ENCODE data around the gene IL17RA.

Gene IL17RA

DNA sequence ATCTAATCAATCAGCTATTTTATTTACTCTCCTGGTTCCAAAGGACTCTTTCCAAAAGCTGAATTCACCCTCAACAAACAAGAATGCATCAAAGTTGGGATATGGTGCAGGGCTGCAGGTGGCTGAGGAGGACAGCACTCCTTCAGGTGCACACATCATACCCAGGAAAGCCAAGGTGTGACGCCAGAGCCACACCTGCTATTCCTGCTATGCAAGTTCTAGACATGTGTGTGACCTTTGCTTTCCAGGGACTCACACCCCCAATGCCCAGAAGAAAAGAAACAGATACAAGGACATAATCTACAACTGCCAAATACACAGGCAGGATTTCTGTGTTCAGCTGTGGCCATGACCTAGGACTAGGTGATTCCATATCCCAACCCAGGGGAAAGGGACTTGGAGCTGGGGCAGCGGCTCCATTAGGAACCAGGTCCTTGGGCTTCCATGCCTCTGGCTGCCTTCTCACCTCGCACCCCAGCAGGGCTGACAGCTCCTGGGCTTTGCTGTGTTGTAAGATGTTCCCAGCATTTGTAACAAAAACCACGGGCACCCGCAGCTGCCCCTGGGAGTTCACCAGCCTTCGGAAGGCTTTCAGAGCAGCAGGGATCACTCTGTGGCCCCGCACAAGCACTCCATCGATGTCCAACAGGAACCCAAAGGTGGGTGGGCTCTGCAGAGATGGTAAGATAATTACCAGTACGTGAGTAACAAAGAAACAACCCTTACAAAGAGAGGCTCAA is 64.4 kb downstream of the IL17RA start:
- in situ Hi-C loops (cut with MboI; ENCODE audit: low sequenced_read_pairs): no loop called here

DNA sequence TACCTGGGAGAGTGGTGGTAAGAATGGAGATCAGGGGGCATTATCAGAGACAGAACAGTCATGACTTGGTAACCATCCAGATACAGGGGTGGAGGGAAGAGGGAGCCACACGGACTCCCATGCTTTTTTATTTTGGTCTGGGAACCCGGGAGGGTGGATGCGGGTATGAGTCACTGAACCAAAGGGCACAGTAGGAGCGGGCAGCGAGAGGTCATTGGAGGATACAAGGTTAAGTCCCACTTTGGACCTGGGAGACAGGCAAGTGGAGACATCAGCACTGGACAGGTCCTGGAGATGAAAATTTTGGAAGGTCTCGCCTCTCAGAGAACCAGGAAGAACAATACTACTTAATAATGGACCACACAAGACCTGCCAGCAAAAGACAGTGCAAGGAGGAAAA is 67.5 kb downstream of the IL17RA start:
- in situ Hi-C loops (cut with MboI; ENCODE audit: low sequenced_read_pairs): no loop called here

DNA sequence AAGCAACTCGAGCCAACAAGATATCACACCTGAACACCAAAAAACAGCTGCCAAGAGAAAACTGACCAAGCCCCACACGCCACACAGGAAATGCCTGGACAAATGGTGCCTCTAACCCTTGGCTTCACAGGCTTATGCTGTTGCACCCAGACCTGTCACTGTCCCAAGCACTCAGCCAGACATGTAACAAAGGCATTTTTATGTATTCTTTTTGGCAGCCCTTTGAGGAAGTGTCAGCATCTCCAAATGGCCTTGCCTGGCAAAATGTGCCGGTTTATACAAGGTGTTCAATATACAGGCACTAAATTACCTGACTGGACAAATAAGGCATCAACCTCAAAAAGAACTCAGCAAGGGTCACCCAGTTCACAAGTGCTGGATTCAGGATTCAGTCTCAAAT is 68.2 kb downstream of the IL17RA start:
- in situ Hi-C loops (cut with MboI; ENCODE audit: low sequenced_read_pairs): no loop called here

DNA sequence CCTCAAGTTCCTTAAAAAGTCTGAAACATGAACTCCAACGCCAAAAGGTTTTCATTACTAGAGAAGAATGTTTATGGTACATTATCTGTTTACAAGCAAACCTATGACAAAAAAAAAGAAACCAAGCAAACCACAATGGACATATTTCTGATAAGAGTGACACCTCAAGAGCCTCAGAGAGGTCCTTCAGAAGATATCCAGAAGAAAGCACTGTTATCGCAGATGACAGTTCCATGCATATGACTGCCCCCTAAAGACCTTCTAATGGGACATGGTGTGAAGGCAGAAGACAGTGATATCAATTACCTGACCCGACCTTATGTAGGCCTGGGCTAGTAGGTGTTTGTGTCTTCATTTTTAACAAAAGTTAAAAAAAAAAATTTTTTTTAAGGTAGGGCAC is 71.1 kb downstream of the IL17RA start:
- in situ Hi-C loops (cut with MboI; ENCODE audit: low sequenced_read_pairs): loop anchor here (5.0 kb wide), 1 partner anchor 49 kb away; no protein-coding TSS in a partner anchor

DNA sequence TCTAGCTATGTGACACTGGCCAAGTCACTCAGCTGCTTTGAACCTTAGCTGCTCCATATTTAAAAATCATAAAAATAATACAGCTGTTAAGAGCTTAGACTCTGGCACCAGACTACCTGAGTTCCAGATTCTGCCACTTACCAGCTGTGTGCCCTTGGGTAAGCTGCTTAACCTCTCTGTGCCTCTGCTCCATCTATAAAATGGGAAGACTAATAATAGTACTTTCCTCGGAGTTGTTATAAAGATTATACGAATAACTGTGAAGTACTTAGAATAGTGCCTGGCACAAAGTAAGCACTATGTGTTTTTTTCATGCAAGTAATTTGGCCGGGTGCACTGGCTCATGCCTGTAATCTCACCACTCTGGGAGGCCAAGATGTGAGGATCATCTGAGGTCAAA is 72.9 kb downstream of the IL17RA start:
- in situ Hi-C loops (cut with MboI; ENCODE audit: low sequenced_read_pairs): loop anchor here (5.0 kb wide), 1 partner anchor 50 kb away; no protein-coding TSS in a partner anchor

DNA sequence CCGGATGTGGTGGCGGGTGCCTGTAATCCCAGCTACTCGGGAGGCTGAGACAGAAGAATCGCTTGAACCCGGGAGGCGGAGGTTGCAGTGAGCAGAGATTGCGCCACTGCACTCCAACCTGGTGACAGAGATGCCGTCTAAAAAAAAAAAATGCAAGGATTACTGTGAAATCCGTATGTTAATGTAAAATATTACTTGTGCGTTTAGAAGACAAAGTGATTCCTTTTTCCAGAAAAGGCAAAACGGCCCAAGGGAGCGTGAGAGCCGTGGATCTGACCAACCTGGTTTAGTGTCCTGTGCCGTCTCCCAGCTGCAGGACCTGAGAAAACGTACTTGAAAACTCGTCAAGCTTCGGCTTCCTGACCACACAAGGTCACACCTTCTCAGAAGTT is 73.4 kb downstream of the IL17RA start:
- in situ Hi-C loops (cut with MboI; ENCODE audit: low sequenced_read_pairs): loop anchor here (5.0 kb wide), 1 partner anchor 51 kb away; no protein-coding TSS in a partner anchor

DNA sequence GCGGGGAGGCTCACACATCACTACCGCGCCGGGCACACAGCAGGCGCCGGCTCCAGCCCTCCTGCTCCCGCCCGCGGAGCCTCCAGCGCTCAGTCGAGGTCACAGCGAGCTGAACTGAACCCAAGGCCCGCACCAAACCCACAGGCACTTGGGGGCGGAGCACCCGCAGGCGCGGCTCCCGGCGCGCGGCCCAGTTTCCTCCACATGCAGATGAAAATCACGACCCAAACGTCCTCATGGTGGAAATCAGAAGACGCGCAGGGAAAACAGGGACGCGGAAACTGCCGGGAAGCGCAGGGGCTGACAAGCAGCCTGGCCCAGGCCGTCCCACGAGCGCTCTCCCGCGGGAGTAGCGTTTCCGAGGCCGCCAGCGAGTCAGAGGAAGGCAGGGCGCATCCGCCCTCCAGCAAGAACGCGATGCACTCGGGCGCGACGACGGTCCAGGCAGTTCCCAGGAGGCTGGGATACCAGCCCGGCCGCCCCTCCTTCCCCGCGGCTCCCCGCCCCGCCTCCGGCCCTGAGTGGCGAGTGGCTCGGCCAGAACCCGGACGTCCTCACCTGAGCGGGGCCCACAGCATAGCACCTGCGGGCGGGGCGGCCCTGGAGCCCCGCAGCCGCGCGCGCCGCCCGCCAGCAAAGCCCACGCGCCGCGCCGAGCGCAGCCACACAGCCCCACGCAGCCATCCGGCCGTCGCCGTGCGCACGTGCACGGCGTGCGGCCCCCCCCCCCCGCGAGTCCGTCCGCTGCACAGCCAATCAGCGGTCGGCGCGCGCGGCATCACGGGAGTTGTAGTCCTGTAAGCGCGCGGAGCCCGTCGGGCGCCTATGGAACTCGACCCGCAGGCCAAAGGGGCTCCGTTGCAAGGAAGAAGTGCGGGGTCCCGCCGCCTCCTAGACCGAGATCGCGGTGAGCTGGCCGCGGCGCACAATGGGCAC is 74.0 kb downstream of the IL17RA start, which contains the start of gene HDHD5:
Gene HDHD5, minus strand, starts transcription at position 710 of the 936 bp plus-strand sequence. Its CDS starts 26 bp downstream, at position 684.
- in situ Hi-C loops (cut with MboI; ENCODE audit: low sequenced_read_pairs): loop anchor here (5.0 kb wide), 1 partner anchor 52 kb away; no protein-coding TSS in a partner anchor

DNA sequence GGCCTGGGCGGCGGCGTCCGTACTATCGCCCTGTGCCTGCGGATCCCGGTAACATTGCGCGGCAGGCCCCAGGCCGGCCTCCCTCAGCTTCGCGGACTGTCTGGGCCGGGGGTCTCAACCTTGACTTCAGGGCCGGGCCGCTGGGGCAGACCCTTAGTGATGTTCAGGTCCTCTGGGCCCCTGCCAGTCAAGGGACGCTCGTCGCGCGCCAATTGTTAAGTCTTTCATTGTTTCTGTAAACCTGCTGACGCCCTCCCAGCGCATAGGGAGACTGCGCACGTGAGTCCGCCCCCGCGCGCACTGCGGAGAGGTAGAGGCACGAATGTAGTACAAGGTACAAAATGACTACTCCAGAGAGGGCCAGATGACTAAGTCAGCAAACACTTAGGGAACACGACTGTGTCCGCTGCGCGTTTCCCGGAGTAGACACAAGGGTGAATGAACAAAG is 74.7 kb downstream of the IL17RA start:
- in situ Hi-C loops (cut with MboI; ENCODE audit: low sequenced_read_pairs): loop anchor here (5.0 kb wide), 1 partner anchor 52 kb away; no protein-coding TSS in a partner anchor

DNA sequence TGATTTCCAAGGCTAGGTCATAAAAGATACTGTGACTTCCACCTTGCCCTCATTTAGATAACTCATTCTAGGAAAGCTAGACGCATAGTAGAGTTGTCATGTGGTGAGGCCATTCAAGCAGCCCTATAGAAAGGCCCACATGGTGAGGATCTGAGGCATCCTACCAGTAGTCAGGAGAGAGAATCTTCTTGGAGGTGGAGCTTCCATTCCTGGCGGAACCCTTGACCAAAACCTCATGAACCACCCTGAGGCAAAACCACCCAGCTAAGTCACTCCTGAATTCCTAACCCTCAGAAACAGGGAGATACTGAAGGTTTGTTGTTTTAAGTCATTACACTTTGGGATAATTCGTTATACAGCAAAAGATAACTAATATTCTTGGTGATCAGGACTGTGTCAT is 77.2 kb downstream of the IL17RA start:
- in situ Hi-C loops (cut with MboI; ENCODE audit: low sequenced_read_pairs): no loop called here

DNA sequence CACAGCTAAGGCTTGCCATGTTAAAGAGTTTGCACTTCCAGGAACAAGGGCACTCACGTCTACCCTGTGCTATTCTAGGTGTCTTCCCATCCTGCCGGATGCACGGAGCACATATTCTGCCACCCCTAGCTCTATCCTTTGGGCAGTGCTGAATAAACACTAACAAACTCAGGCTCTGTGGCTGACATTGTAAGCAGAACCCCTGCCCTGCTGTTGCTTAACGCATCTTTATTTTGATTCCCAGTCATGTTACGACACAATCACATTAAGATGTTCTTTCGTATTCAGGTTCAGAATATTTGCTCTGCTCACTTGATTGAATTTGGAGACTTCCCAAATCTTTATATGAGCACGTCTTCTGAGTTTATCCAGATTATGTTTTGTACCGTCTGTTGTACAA is 77.9 kb downstream of the IL17RA start:
- in situ Hi-C loops (cut with MboI; ENCODE audit: low sequenced_read_pairs): no loop called here

DNA sequence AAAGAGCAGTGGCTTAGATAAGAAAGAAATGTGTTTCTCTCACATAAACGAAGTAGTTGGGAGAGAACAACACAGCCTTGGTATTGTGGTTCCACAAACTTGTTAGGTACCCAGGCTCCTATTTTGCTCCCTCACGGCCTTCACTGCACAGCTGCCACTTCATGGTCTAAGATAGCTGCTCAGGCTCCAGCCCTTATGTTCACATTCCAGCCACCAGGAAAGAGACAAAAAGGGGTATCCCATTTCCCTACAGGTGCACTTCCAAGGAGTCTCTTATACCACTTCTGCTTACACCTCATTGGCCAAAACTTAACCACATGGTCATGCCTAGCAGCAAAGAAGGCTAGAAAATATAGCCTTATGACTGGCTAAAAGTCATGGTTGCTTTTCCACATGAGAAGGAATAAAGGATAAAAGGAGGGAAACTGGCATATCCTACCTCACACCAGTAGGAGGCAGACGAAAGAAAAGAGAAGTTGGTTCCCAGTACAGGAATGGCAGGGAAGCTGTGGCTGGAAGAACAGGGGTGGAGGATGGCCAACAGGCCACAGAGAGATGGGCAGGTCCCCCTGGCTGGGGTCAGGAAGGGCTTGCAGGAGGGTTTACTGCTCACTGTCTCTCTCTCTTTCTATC is 79.7 kb downstream of the IL17RA start:
- in situ Hi-C loops (cut with MboI; ENCODE audit: low sequenced_read_pairs): no loop called here

Measured in HL-60/S4 treated with phorbol 12-myristate 13-acetate at 8.2 ng/mL for 4 days and 3 days (cell line).